Stimulated activated CD8-positive, alpha-beta memory T cell treated with anti-CD3 and anti-CD28 coated beads, Interleukin-7, amount 100 ng/mL, for 24 hours (primary cell): ENCODE data around the gene ABCA5.

Experiments used
- DNase-seq: peaks from one replicate; pipeline ENCODE4 v3.0.0-alpha.2; 2020; ENCODE audit warnings: low read depth

Gene ABCA5

DNA sequence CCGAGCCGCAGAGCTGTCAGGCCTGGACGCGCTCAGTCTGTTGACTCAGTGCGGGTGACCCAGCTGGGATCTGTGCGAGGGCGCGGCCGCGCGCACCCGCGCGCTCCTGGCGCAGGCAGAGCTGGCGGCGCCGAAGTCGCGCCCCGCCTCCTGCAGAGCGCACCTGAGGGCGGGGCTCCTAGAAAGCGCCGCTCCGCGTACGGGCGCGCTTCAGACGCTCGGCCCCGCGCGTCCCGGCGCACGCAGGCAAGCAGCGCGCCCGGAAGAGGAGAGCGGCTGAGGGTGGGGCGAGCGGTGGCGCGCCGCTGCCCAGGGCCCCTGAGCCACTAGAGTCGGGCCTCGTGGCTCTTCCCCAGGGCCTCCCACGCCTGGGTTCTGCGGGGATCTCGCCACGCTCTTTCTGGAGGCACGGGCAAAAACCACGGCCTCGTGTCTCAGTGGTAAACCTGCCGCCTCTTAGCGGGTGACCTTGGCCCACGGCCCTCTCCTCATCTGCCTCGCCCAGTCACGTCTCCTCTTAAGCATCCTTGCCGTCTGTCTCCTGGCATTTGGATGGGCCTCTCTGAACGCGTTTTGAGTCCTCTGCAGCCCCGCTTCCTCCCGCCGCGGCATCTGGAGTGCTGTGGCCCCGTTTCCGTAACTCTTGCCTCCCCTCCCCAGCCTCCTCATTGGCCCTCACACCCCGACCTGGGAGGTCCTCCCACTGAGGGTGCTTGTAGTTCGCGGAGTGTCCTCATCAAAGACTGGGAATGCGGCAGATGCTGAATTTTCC, at the start of gene ABCA5:
ABCA5 (minus strand) TSS at position 74 of the 772 bp plus-strand sequence. CDS start 12,718 bp downstream, outside the sequence.
- DNase-seq = peak; percentile 58

DNA sequence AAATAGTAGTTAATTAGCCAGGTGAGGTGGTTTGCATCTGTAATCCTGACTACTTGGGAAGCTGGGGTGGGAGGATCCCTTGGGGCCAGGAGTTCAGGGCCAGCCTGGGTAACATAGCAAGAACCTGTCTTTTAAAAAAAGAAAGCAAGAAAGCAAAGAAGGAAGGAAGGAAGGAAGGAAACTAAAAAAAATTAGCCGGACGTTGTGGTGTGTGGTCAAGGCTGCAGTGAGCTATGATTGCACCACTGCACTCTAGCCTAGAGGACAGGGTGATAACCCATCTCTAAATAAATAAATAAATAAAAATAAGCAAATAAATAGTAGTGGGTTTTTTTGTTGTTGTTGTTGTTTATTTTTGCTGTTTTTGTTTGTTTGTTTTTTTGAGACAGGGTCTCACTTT, 48.3 kb upstream of the ABCA5 start:
- no peak for DNase-seq

- DNase-seq = no peak
Measured at GRCh38 chr17:69373069-69373468, 46.1 kb upstream of the ABCA5 start.

- no peak for DNase-seq
Measured at GRCh38 chr17:69367298-69367697, 40.4 kb upstream of the ABCA5 start.

DNA sequence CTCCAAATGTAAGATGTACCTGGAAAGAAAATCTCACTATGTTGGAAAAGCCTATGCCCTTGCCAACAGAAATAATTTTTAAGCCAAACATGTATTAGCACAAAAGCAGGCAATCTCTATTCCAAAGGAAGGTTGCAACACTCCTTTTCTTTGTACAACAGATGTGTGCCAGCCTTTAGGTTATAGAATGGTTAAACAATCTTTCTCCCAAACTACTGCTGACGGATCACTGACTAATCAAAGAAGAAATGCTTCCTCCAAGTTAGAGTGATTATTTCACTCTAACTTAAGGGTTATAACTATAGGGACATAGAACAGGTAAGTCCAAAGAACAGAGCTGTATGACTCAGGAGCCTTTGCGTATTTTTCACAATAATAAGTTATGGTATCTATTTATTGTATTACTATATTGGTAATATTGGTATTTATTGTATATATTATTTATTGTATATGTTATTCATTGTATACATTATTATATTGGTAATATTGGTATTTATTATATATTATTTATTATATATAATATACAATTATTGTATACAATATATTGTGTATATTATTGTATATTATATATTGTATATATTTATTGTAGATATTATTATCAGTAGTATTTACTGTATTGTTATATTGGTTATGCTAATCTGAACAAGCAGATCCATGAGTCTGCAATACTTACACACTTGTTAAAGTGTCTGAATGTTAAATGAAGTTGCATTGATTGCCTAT, 36.7 kb upstream of the ABCA5 start:
- DNase-seq = no peak

GRCh38 chr17:69361156-69361555, 34.2 kb upstream of the ABCA5 start:
- no peak for DNase-seq

GRCh38 chr17:69358688-69359596, 32.0 kb upstream of the ABCA5 start:
- DNase-seq = no peak

DNA sequence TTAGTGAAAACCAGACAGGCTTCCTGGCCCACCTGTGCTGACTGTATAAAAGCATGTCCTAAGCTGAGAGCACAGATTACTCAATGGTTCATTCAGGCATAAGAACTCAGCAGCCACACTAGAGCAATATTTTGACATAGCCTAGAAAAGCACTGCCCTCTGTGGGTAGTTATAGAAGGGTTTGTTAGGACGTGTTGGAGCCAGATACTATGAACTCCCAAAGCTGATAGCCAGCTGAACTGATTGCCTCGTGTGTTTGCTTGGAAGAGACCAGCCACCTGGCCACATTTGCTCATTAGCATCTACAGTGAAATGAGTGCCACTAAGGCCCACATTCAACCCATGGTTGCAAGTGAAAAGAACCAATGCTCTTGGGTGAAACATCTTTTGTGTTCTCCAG, 30.8 kb upstream of the ABCA5 start:
- DNase-seq = no peak

GRCh38 chr17:69356625-69357024, 29.7 kb upstream of the ABCA5 start:
- no peak for DNase-seq

GRCh38 chr17:69350911-69351310, 24.0 kb upstream of the ABCA5 start:
- DNase-seq = no peak

DNA sequence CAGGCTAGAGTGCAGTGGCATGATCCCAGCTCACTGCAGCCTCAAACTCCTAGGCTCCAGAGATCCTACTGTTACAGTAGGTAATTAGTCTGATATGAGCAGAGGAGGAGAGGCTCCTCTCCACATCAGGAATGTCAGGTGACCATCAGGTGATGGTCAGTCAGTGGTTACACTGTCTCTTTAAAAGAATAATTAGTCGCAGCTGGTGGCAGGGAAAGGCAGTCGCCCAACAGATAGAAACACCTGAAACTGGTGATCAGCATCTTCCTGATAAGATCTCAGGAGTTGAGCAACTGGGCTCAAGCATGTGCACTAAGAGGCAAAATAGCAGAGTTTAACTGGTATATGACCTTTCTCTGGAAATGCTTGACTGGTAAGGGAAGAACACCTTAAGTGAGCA, 21.5 kb upstream of the ABCA5 start:
- no peak for DNase-seq

DNA sequence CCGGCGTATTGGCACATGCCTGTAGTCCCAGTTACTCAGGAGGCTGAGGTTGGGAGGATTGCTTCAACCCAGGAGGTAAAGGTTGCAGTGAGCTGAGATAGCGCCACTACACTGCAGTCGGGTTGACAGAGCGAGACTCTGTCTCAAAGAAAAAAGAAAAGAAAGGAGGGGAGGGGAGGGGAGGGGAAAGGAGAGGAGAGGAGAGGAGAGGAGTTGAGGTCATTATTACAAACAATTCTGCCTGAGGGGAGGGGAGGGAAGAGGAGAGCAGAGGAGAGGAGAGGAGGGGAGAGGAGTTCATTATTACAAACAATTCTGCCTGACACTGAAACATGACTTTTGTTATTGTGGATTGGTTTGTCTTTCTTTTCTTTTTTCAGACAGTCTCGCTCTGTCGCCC, 19.8 kb upstream of the ABCA5 start:
- DNase-seq = no peak

DNA sequence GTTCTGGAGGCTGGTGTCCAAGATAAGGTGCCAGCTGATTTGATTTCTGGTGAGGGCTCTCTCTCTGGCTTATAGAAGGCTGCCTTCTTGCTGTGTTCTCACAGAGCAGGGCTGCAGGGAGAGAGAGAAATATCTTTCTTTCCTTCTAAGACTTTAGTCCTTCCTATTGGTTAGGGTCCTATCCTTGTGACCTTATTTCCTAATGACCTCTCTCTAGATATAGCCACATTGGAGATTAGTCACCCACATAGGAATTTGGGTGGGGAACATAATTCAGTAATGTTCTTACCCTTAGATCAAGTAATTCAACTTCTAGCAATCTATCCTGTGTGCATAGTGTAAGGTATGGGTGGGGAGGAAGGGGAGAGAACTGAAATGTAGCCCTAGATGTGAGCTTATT, 18.0 kb upstream of the ABCA5 start:
- DNase-seq = no peak

- DNase-seq = no peak
Measured at GRCh38 chr17:69342896-69343644, 16.1 kb upstream of the ABCA5 start.

DNA sequence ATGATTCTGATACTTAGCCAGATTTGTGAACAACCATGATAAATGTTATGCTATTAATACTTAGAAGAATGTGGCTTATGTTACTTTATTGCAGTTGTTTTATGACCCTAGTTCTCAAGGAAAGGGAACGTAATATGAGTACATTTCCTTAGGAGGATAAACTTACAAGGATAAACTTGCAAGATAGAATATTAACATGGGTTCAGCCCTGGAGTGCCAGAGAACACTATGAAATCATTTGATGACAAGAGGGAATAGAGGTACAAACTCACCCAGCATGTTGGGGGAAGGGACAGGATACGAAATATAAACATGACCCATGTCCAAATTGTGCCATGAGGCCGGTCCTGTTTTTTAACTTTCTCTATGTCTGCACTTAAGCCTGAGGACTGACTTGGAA, 13.0 kb upstream of the ABCA5 start:
- no peak for DNase-seq

GRCh38 chr17:69336996-69337395, 10.1 kb upstream of the ABCA5 start:
- no peak for DNase-seq

DNA sequence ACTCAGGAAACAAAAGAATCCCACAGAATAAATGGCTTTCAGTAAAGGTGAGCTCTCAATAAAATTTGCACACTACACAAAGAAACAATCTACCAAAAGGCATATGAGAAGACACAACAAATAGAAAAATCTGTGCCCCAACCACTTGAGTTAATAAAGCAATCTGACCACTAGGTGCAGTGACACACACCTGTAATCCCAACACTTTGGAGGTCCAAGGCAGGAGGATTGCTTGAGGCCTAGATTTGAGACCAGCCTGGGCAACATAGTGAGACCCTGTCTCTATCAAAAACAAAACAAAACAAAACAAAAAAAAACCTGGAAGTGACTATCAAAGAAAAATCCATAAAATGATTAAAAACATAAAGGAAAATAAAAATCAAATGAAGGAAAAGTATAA, 9.6 kb upstream of the ABCA5 start:
- no peak for DNase-seq

DNA sequence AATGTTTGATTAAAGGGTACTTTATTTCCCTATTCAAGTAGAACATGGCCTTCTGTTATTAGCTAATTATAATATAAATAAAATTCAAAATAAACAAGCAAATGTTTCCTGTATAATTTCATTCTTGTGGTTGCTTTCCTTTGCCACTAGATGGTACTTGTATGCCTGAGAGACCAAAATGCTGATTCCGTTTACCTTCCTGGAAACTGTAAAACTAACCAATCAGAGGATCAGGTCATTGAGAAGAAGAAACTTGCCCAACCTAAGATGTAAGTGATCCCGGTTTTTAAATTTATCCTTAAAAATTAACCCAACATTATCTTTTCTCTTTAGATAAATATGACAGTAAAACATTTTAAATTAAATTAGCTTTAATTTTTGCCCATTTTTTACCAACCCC, 8.1 kb upstream of the ABCA5 start:
- DNase-seq = no peak

- no peak for DNase-seq
Measured at GRCh38 chr17:69333561-69333960, 6.6 kb upstream of the ABCA5 start.

DNA sequence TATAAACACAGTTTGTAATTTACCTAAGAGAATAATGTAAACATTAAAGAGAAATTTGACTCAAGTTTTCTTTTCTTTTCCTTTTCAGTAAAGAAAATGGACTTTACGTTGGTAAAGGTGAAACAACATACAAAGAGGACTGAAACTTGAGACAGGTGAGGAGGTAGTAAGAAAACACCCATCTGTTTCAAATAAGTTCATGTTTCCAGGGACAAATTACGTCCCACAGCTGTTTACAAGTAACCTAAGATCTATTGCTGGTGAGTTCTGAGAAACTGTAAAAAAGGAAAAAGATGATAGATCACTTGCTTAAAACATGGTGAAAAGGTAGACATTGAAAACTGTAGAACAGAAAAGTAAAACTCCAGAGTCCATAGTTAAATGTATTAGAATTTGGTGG, 4.8 kb upstream of the ABCA5 start:
- no peak for DNase-seq

DNA sequence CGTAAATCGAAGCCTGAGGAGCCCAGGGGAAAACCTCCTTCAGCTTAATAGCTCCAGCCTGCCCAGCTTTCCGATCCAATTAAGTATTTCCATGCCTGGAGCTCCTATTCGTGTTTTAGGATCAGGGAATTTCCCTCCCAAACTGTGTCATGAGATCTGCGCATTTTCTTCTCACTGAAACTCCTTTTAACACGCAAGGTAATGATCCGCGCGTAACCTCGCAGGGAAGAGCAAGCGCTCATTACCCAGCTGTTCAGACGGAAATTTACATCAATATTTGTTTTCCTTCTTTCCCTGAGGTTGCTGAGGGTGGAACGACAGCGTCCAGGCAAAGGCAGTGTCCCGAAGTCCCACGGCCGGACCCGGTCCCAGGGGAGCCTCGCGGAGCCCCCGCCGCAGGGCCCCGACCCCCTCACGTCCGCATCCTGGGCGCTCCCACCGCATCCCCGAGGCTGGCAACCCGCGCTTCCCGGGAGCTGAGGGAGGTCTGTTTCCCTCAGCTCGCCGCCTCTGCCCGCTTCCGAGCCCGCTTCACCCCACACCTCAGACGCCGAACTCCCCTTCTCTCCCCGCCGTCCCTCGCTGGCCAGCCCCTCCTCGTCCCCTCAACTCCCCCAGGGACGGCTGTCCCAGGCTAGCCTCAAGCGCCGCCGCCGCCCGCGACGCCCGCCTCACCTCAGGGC, 415 bp downstream of the ABCA5 start:
- no peak for DNase-seq
